NB4 (cell line): ENCODE results near the gene EDEM3.

Experiments
- DNase-seq: peaks from one replicate; pipeline ENCODE4 v3.0.0; 2010; ENCODE audit warnings: low read depth
- H3K4me3 ChIP-seq: one replicate; pipeline ENCODE4 v1.5.1; 2011; ENCODE audit warnings: mild to moderate bottlenecking, low read depth, low read length, moderate library complexity
- MAX ChIP-seq: IDR thresholded peaks from 2 replicates; pipeline ENCODE4 v1.6.1; 2011; ENCODE audit warnings: low read depth, low read length
- MYC ChIP-seq: IDR thresholded peaks from 2 replicates; pipeline ENCODE4 v1.6.1; 2011; ENCODE audit warnings: low read depth, low read length
- POLR2A ChIP-seq: IDR thresholded peaks from 2 replicates; pipeline ENCODE4 v1.6.1; 2011; ENCODE audit warnings: mild to moderate bottlenecking; ENCODE audit not compliant: insufficient read length; ENCODE audit errors: extremely low read depth
- TF ChIP-seq, protein P1 (sequence below): IDR thresholded peaks from one replicate; pipeline ENCODE4 v1.5.1; 2012; ENCODE audit warnings: low read depth, low read length

EDEM3 gene, protein sequence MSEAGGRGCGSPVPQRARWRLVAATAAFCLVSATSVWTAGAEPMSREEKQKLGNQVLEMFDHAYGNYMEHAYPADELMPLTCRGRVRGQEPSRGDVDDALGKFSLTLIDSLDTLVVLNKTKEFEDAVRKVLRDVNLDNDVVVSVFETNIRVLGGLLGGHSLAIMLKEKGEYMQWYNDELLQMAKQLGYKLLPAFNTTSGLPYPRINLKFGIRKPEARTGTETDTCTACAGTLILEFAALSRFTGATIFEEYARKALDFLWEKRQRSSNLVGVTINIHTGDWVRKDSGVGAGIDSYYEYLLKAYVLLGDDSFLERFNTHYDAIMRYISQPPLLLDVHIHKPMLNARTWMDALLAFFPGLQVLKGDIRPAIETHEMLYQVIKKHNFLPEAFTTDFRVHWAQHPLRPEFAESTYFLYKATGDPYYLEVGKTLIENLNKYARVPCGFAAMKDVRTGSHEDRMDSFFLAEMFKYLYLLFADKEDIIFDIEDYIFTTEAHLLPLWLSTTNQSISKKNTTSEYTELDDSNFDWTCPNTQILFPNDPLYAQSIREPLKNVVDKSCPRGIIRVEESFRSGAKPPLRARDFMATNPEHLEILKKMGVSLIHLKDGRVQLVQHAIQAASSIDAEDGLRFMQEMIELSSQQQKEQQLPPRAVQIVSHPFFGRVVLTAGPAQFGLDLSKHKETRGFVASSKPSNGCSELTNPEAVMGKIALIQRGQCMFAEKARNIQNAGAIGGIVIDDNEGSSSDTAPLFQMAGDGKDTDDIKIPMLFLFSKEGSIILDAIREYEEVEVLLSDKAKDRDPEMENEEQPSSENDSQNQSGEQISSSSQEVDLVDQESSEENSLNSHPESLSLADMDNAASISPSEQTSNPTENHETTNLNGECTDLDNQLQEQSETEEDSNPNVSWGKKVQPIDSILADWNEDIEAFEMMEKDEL

GRCh38 chr1:184754476-184755225, at the start of gene EDEM3:
TSS of gene EDEM3 (minus strand) at chr1:184754858. CDS start at chr1:184754646, 212 bp downstream.
- TF ChIP-seq POLR2A (peak; percentile 83), MAX (peak; percentile 33; the same call in 1 of the 2 replicates), MYC (peak; percentile 59)
- TF ChIP-seq, protein P1, sequence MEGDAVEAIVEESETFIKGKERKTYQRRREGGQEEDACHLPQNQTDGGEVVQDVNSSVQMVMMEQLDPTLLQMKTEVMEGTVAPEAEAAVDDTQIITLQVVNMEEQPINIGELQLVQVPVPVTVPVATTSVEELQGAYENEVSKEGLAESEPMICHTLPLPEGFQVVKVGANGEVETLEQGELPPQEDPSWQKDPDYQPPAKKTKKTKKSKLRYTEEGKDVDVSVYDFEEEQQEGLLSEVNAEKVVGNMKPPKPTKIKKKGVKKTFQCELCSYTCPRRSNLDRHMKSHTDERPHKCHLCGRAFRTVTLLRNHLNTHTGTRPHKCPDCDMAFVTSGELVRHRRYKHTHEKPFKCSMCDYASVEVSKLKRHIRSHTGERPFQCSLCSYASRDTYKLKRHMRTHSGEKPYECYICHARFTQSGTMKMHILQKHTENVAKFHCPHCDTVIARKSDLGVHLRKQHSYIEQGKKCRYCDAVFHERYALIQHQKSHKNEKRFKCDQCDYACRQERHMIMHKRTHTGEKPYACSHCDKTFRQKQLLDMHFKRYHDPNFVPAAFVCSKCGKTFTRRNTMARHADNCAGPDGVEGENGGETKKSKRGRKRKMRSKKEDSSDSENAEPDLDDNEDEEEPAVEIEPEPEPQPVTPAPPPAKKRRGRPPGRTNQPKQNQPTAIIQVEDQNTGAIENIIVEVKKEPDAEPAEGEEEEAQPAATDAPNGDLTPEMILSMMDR: no peak
- DNase-seq: peak; percentile 99
- H3K4me3 ChIP-seq: peak within 1 kb of the TSS; percentile 96

- no peak overlapping the region for H3K4me3 ChIP-seq
- TF ChIP-seq MYC (no peak), POLR2A (no peak), MAX (no peak)
- TF ChIP-seq, protein P1: no peak
- no peak for DNase-seq
Observed at GRCh38 chr1:184804220-184804619, 49.6 kb upstream of the EDEM3 start.

DNA sequence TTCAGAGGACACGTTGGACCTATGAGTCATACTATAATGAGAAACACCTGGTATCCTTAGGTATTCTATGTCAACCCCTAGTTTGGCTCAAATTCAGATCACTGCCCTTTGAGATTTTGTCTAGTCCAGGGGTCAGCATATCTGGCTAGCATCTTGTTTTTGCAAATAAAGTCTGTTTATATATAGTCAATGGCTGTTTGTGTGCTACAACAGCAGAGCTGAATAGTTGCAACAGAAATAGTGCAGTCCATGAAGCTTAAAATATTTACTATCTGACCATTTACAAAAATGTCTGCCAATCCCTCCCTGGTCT, 48.5 kb upstream of the EDEM3 start:
- TF ChIP-seq MAX: no peak
- TF ChIP-seq POLR2A: no peak
- TF ChIP-seq, protein P1: no peak
- no peak for TF ChIP-seq MYC
- no peak overlapping the region for H3K4me3 ChIP-seq
- DNase-seq: no peak

GRCh38 chr1:184802354-184803179, 47.9 kb upstream of the EDEM3 start:
- no peak for DNase-seq
- no peak overlapping the region for H3K4me3 ChIP-seq
- TF ChIP-seq POLR2A (no peak), MAX (no peak)

DNA sequence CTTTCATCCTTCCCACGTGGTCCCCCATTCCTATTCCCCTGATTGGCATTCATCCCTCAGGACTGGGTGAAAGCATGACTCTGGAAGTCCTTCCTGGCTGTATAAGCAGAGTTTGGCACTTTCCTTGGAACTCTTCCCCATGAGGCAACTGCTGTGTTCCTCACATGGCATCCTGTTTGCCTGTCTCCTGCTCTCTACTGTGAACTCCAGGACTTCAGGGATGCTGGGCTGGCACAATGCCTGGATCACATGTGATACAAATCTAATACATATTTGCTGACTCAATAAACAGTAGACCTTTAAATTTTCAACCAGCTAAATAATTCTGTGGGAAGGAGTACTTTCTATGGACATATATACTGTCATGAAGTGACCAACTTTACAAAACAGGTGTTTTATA, 46.8 kb upstream of the EDEM3 start:
- DNase-seq: no peak
- H3K4me3 ChIP-seq: no peak overlapping the region
- TF ChIP-seq MYC (no peak), MAX (no peak), POLR2A (no peak)
- TF ChIP-seq, protein P1: no peak
